Retina (tissue), 1 donor: Measurements from ENCODE around the gene SOCS2.
"Not testable (repeated sequence)": the region's sequence is repeated elsewhere in the genome, so short reads cannot be mapped to it uniquely, and the experiment has no call there.

Experiments
- DNase-seq: peaks from one replicate; pipeline ENCODE4 v3.0.0-alpha.2; 2016

Gene SOCS2

GRCh38 chr12:93595351-93595750 is 22.9 kb downstream of the SOCS2 start:
- DNase-seq, result no peak

DNA sequence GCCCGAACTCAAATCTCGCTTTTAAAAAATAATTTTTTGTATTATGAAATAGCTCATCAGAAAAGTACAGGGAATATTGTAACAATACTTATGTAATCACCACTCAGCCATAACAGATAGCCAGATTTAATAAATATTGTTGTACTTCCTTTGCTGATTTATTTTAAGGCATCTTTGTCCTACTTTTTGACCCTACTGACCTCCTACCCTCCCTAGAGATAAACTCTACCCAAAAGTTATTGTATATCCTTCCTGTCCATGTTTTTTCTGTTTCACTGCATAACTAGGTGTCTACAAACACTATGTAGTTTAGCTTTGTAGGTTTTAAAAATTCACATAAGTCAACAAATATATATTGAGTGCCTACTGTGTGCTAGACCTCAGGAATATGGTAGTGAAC is 25.1 kb downstream of the SOCS2 start:
- DNase-seq, result no peak

GRCh38 chr12:93599192-93599591 is 26.7 kb downstream of the SOCS2 start:
- no peak for DNase-seq

GRCh38 chr12:93601591-93601990 is 29.1 kb downstream of the SOCS2 start:
- DNase-seq, result no peak

- DNase-seq, result no peak
These were observed 30.6 kb downstream of the SOCS2 start for GRCh38 chr12:93602897-93603668.

DNA sequence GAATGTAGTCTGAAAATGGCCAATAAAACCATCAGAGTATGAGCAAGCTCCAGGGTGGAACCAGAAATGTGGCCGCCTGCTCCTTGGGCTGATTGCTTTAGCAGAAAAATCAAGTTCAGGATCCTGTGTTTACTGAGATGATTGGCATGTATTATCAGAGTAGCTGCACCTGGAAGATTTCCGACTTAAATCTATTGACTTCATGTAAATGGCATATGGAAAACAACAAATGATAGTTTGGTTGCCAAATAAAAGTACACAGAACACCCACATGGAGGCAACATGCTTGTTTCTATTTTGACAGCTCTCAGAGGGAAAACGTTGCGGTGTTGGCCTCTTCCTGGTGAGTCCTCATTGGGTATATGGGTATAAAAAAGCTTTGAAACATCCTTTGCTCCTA is 31.3 kb downstream of the SOCS2 start:
- no peak for DNase-seq

- no peak for DNase-seq
These were observed 35.8 kb downstream of the SOCS2 start for GRCh38 chr12:93608313-93608712.

DNA sequence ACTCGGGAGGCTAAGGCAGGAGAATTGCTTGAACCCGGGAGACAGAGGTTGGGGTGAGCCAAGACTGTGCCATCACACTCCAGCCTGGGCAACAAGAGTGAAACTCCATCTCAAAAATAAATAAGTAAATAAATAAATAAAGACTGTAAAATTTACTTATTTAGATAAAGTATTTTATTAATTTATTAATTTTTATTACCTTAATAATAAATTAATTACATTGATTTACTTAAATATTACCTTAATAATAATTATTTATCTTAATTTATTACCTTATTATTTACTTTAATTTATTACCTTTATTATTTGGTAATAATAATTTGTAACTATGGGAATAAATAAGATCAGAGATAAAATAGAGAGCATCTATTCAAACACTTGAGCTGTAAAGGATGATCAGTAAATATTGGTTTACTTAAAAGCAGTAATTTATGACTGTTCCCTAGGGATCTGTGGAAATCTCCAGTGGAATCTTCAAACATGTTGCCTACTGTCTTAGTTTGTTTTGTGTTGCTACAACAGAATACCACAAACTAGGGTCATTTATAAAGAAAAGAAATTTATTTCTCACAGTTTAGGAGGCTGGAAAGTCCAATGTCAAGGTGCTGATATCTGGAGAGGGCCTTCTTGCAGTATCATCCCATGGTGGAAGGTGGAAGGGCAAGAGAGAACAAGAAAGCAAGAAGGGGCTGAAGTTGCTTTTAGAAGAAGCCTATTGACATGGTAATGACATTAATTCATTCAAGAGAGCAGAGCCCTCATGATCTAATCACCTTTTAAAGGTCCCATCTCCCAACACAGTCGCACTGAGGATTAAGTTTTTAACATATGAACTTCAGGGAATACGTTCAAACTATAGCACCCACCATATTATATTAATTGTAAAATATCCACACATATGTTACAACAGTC is 37.1 kb downstream of the SOCS2 start:
- no peak for DNase-seq

DNA sequence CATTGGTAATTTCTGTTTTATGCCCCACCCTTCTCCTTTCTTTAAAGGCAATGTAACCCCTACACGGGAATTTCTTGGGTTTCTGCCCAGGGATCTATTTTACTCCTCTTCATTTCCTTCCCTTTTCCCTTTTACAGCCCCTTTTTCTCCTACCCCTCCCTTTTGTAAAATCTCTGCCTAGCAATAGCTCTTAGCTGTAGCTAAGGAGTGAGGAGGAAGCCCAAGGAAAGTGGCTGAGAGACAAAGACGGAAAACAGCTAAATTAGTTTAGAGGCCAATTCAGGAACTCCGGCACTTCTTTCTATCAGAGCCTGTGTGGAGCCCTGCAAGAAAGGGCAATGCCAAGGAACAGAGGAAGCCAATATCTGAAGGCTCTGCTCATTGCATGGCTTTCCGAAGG is 40.3 kb downstream of the SOCS2 start:
- no peak for DNase-seq

DNA sequence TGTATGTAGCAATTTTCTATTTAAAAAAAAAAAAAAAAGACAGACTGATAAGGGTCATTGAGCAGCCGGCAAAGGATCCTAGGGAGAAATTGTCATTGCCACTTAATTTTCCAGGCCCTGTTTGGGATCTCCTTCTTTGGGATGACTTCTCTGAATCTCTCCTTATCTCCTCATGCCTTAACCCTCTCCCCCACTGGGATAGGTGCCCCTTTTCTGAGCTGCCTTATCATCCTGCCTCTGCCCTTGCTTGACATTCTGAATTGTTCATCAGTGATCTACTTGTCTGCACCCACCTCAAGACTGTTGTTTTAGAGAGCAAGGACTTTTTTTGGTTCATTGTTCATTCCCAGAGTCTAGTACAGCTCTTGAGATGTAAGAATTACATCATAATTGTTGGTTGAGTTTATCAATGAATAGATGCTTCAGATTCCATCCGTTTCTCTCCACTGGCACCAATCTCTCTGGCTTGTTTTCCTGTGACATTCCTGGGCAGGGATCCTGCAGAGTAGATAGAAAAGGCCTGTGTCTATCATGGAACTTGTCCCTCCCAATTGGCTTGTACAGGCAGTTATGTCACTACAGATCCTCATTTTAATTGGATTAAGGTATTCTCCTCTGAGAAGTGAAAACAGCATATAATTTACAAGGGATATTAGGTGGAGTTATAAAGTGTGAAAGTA is 42.6 kb downstream of the SOCS2 start:
- no peak for DNase-seq

DNA sequence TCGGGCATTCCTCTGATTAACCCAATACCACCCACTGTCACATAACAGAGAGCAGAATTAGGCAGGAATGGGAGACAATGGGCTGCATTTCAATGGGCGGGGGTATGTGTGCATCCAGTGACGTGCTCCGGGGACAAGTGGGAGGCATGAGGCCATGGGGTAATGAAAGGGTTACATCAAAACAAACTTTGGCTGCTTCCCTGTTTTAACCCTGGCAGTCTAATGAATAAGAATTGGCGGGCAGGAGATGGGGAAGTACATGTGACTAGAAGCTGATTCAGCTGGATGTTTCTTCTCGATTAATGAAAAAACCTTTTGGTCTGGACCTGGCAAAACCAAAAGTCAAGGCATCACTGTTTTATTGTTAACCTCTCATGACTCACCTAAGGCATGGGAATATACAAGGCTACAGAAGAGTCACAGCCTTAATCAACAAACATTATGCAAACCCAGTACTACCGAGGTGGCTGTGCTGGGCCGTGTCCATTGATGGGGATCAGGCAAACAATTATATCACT is 44.2 kb downstream of the SOCS2 start:
- DNase-seq, result no peak

DNA sequence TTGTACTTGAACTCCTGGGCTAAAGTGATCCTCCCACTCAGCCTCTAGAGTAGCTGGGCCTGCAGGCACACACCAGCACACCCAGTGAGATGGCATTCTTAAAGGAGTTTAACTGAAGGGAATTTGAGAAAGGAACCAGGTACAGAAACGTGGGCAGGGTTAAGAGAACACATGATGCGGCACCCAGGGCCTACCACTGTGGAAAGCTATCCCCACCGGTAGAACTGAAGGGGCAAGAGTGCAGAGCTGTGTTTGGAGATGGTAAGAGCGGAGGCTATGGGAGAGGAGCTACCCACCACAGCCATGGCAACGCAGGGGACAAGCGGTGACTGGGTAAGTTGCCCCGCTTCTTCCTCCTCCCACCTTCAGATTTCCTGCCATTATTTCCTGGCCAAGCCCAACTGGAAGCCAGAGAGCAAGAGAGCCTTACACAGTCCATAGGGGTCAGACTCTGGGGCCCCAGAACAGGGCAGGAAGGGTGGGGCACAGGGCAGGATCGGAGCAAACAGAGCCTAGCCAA is 46.5 kb downstream of the SOCS2 start:
- DNase-seq, result no peak

- DNase-seq, result no peak
These were observed 49.5 kb downstream of the SOCS2 start for GRCh38 chr12:93621986-93622385.

GRCh38 chr12:93622485-93622884 is 50.0 kb downstream of the SOCS2 start:
- DNase-seq, result no peak

DNA sequence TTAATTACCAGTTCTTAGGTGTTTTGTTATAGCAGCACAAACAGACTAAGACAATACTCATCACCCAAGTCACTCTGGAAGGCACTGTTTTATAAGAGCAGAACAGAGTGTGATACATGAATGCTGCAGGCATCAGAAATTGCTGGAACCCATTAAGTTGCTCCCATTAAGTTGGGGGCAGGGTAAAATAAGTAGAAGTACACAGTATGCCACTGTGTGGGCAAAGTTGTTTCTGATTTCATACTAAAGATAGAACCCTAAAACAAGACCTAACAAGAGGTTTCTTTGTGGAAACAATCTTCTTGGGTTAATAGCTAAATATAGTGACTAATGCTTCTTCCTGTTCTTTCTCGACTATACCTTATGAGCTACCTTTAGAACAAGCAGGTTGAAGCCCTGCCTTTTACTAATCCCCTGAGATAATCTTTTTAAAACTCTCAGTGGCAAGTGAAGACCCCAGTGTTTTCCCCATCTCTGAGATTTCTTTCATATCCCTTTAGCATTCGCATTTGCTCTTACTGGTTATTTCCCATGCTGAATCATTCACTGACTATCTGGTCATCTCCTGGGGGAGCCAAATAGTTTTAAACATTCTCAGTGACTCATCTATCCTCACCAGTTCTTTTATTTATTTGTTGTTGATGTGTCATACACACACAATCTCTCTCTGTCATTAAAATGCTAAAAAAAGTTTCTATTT is 52.3 kb downstream of the SOCS2 start:
- no peak for DNase-seq

- not testable (repeated sequence) for DNase-seq
These were observed 52.8 kb downstream of the SOCS2 start for GRCh38 chr12:93625295-93625645.

DNA sequence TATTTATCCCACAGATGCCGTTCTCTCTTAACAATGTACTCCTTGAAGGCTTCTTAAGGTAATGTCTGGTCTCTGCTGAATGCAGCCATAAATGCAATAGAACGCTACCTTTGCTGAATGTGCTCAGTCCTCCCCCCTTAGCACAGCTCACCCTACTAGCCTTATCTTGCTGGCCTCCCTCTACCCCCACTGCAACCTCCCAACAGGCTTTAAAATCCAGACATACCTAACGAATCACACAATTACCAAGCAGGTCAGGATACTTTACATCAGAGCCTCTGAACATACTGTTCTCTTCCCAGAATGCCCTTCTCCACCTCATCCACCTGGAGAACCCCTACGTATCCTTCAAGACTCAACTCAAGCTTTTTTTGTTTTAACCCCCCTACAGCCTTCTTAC is 53.7 kb downstream of the SOCS2 start:
- DNase-seq, result no peak
